Fibroblast of skin of back (primary cell): ENCODE results near the gene LGALS3BP. TPM values are rescaled to one million over a fixed set of nuclear protein-coding genes. Genes with fewer than 3 reads are reported as not detected.
"Not testable (repeated sequence)": the region's sequence is repeated elsewhere in the genome, so short reads cannot be mapped to it uniquely, and the experiment has no call there.

Experiments
- DNase-seq: peaks from one replicate; pipeline ENCODE4 v3.0.0-alpha.2; 2013
- polyA plus RNA-seq, 2 experiments: library from polyadenylated mRNA; unstranded; fragments of 120-200 nt; gene quantifications; one replicate each; pipeline ENCODE4 v1.2.1, GENCODE V29; 2013; ENCODE audit not compliant: insufficient read length in 2 of 2

LGALS3BP gene, protein sequence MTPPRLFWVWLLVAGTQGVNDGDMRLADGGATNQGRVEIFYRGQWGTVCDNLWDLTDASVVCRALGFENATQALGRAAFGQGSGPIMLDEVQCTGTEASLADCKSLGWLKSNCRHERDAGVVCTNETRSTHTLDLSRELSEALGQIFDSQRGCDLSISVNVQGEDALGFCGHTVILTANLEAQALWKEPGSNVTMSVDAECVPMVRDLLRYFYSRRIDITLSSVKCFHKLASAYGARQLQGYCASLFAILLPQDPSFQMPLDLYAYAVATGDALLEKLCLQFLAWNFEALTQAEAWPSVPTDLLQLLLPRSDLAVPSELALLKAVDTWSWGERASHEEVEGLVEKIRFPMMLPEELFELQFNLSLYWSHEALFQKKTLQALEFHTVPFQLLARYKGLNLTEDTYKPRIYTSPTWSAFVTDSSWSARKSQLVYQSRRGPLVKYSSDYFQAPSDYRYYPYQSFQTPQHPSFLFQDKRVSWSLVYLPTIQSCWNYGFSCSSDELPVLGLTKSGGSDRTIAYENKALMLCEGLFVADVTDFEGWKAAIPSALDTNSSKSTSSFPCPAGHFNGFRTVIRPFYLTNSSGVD
- 77.6 TPM for polyA plus RNA-seq (2013, experiment 1 of 2; ENCODE audit: insufficient read length)
- 96.6 TPM for polyA plus RNA-seq (2013, experiment 2 of 2; ENCODE audit: insufficient read length)

- DNase-seq = peak; percentile 78
Observed at GRCh38 chr17:78979780-78980623, at the start of gene LGALS3BP. Gene LGALS3BP, minus strand, starts transcription at chr17:78979923. Its CDS starts 2,732 bp downstream, at chr17:78977191.

- DNase-seq = no peak
Observed at GRCh38 chr17:79028496-79029326, 49.0 kb upstream of the LGALS3BP start.

GRCh38 chr17:79027925-79028491 lies 48.3 kb upstream of the LGALS3BP start:
- DNase-seq = peak; percentile 71

DNA sequence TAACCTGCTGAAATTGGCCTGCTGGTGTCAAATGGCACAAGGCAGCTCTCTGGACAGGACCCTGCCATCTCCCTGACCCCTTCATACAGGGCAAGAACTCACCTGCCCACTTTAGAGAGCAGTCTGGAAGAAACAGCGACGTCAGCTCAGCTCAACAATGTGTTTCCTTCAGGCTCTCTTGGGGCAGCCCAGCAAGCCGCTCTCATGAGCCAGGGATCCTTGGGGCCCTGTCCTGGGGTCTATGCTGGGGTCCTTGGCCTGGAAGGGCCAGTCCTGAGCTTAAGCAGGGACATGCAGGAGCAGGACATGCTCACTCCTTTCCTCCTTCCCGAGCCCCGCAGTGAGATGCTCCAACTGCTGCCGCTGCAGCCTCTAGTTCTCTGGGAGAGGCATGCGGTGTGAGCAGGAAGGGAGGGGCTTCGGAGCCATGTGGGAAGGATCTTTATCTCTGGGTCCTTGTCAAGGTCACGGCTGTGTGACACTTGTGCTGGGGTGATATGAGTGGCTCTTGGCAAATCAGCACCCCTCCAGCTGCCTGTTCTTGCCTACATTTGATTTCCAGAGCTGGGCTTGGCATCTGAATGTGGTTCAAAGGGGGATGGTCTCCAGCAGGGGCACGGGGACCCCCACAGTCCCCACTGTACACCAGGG lies 47.7 kb upstream of the LGALS3BP start:
- DNase-seq = no peak

GRCh38 chr17:79026376-79027273 lies 46.9 kb upstream of the LGALS3BP start:
- peak; percentile 78 for DNase-seq

- DNase-seq = no peak
Observed at GRCh38 chr17:79024901-79025737, 45.4 kb upstream of the LGALS3BP start.

DNA sequence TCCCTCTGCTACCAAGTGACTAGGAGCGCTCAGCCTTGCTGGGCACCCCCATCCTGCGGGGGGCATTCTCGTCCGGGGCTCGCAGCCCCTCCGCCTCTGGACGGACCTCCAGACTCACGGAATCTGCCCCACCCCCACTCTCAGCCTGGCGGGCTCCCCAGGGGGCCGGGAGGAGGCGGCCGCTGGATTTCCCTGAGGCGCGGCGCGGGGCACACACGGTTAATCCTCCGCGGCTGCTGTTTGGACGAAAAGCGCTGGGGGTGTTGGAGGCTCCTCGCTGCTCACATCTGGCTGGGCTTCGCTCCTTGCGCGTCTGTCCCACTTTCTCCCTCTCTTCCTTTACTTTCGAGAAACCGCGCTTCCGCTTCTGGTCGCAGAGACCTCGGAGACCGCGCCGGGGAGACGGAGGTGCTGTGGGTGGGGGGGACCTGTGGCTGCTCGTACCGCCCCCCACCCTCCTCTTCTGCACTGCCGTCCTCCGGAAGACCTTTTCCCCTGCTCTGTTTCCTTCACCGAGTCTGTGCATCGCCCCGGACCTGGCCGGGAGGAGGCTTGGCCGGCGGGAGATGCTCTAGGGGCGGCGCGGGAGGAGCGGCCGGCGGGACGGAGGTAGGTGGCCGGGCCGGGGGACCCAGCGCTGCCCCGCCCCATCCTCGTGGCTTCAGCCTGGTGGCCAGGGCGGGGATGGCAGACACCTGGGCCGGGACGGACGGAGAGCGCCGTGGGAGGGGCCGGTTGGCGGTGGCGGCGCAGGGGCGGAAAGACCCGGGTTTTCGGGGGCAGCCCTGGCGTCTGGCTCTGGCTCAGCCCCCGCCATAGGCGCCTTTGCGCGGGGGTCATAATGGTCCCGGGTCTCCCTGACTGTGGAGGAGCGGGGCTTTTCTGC lies 44.4 kb upstream of the LGALS3BP start, which contains the start of gene C1QTNF1:
C1QTNF1 (plus strand) TSS at position 284 of the 886 bp plus-strand sequence. CDS start 19,800 bp downstream, outside the sequence.
- peak; percentile 37 for DNase-seq

DNA sequence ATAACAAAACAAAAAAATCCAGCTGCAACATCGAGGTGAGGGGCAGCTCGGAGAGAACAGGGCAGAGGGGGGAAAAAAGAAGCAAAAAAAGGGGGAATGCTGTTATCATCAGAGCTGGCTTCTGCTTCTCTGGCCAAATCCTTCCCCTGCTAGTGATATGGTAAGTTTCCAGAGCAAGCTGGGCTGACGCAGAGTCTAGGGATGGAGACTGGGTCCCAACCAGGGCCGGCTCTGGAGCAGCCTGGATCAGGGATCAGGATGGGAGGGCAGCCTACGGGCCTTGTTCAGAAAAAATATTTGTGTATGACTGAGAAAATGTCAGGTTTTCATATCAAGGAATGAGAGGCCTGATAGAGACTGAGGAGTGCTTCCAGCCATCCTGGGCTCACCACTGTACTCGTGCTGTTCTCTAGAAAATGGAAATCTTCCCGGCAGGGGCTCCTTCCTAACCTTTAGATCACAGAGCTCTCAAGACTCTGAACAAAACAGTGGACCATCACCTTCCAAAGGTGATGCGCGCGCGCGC lies 43.5 kb upstream of the LGALS3BP start:
- no peak for DNase-seq

GRCh38 chr17:79022507-79022991 lies 42.8 kb upstream of the LGALS3BP start:
- DNase-seq = no peak

DNA sequence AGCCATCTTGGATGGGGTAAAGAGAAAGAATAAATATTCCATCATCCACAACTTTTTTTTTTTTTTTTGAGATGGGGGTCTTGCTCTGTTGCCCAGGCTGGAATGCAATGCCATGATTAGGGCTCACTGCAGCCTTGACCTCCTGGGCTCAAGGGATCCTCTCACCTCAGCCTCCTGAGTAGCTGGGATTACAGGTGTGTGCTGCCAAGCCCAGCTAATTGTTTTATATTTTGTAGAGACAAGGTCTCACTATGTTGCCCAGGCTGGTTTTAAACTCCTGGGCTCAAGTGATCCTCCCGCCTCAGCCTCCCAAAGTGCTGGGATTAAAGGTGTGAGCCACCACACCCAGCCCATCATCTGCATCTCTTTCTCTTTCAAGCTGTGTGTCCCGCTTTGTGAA lies 42.2 kb upstream of the LGALS3BP start:
- DNase-seq = not testable (repeated sequence)

- DNase-seq = no peak
Observed at GRCh38 chr17:79020631-79021301, 41.0 kb upstream of the LGALS3BP start.

DNA sequence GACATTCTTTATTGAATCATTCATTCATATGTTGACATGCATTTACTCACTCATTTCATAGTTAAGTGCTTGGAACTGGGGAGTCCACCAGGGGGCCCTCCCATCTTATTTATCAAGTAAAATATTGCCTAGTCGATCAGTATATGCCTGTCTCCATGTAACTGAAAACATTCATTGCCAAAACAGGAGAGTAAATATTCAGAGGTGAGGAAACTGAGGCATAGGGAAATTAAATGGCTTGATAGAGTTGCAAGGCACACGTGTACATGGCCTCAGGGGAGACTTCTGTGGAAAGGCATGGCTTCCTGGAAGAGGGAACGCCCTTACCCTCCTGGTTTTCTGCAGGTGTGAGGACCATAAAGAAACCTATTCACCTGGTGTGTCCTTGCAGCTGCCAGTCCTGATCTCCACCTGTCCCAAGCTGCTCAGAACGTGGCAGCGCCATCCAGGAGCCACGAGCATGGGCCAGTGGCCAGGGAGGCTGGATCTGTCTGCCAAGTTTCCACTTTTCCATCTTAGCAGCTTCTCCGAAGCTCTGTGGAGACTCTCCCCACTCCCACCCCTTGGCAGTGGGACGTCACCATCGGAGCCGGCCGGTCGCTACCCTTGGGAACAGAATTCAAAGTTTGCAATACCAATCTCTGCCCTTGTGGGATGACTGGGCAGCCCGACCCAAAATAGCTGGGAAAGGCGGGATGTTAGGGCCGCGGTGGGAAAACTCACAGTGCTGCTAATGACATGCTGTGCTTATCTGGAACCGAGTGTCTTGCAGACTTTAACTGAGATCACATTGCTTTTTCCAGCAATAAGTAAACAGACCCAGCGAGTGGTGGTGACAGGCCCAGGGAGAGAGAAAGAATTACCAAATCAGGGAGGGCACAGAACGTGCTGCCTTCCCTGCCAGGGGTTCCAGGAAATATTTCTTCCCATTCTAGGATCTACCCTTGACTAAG lies 40.2 kb upstream of the LGALS3BP start:
- DNase-seq = peak; percentile 67

DNA sequence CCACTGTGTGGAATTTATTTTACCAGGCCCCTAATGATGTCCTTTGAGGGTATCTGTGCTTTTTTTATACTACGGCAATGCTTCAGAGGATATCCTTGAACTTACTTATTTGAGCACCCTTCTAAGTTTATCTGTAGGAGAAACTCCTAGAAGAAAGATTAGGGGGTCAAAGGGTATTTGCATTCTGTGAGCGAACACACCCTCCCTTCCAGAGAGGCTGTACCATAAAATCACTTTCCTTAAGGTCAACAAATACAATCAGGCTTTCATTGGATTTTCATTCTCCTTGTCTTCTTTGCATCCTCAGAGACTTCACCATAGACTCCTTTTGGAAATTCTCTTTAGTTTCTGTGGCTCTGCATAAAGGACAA lies 39.5 kb upstream of the LGALS3BP start:
- no peak for DNase-seq

- DNase-seq = no peak
Observed at GRCh38 chr17:79018370-79018695, 38.6 kb upstream of the LGALS3BP start.

DNA sequence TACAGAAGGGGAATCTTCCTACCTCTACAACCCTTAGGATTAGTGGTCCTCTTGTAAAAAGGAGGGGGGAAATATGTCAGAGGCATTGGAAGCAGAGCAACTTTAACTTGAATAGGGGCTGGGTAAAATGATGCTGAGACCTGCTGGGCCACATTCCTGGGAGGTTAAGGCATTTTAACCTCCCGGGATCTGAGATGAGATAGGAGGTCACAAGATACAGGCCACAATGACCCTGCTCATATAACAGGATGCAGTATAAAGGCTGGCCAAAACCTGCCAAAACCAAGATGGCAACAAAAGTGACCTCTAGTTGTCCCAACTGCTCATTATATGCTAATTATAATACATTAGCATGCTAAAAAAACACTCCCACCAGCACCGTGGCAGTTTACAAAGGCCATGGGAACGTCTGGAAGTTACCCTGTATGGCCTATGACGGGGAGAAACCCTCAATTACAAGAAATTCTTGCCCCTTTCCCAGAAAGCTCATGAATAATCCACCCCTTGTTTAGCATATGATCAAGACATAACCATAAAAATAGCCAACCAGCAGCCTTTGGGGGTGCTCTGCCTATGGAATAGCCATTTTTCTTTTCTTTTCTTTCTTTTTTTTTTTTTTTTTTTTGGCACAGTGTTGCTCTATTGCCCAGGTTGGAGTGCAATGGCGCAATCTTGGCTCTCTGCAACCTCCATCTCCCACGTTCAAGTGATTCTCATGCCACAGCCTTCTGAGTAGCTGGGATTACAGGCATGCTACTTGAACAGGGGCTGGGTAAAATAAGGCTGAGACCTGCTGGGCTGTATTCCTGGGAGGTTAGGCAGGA lies 38.0 kb upstream of the LGALS3BP start:
- no peak for DNase-seq
